ENCODE data around the gene CTCFL. TPM values are rescaled to one million over a fixed set of nuclear protein-coding genes. Genes with fewer than 3 reads are reported as not detected.
"Not testable (repeated sequence)": the region's sequence is repeated elsewhere in the genome, so short reads cannot be mapped to it uniquely, and the experiment has no call there.

Gene CTCFL
- total RNA-seq, 1 donor from 2014 or later, result not detected

- FAIRE-seq (no peak), DNase-seq (ENCODE audit: low spot score in 2 of 2) (no peak)
Observed at GRCh38 chr20:57491373-57491772, 33.6 kb downstream of the CTCFL start.

- DNase-seq (ENCODE audit: low spot score in 2 of 2); FAIRE-seq: not testable (repeated sequence)
Observed at GRCh38 chr20:57488277-57488676, 36.7 kb downstream of the CTCFL start.

- DNase-seq (ENCODE audit: low spot score in 2 of 2) (no peak), FAIRE-seq (no peak)
Observed at GRCh38 chr20:57485770-57486169, 39.2 kb downstream of the CTCFL start.

GRCh38 chr20:57484772-57485171 is 40.2 kb downstream of the CTCFL start:
- FAIRE-seq (no peak), DNase-seq (ENCODE audit: low spot score in 2 of 2) (no peak)

- FAIRE-seq (no peak), DNase-seq (ENCODE audit: low spot score in 2 of 2) (no peak)
Observed at GRCh38 chr20:57483287-57484050, 41.5 kb downstream of the CTCFL start.

- DNase-seq (ENCODE audit: low spot score in 2 of 2) (no peak), FAIRE-seq (no peak)
Observed at GRCh38 chr20:57482796-57483195, 42.1 kb downstream of the CTCFL start.

GRCh38 chr20:57482148-57482547 is 42.8 kb downstream of the CTCFL start:
- no peak for DNase-seq (ENCODE audit: low spot score in 2 of 2)
- FAIRE-seq, result no peak

- no peak for FAIRE-seq
- no peak for DNase-seq (ENCODE audit: low spot score in 2 of 2)
Observed at GRCh38 chr20:57481281-57481711, 43.6 kb downstream of the CTCFL start.

- FAIRE-seq (no peak), DNase-seq (ENCODE audit: low spot score in 2 of 2) (no peak)
Observed at GRCh38 chr20:57480444-57481160, 44.3 kb downstream of the CTCFL start.

- DNase-seq (ENCODE audit: low spot score in 2 of 2), result no peak
- no peak for FAIRE-seq
Observed at GRCh38 chr20:57479196-57479595, 45.7 kb downstream of the CTCFL start.

- FAIRE-seq, result no peak
- no peak for DNase-seq (ENCODE audit: low spot score in 2 of 2)
Observed at GRCh38 chr20:57478176-57478575, 46.8 kb downstream of the CTCFL start.

- DNase-seq (ENCODE audit: low spot score in 2 of 2), result no peak
- FAIRE-seq, result no peak
Observed at GRCh38 chr20:57476641-57477461, 48.1 kb downstream of the CTCFL start.

- DNase-seq (ENCODE audit: low spot score in 2 of 2), result no peak
- no peak for FAIRE-seq
Observed at GRCh38 chr20:57476084-57476526, 48.8 kb downstream of the CTCFL start.

- FAIRE-seq (no peak), DNase-seq (ENCODE audit: low spot score in 2 of 2) (no peak)
Observed at GRCh38 chr20:57475388-57476083, 49.4 kb downstream of the CTCFL start.

- DNase-seq (ENCODE audit: low spot score in 2 of 2) (no peak), FAIRE-seq (no peak)
Observed at GRCh38 chr20:57474816-57475215, 50.1 kb downstream of the CTCFL start.

- DNase-seq (ENCODE audit: low spot score in 2 of 2) (no peak), FAIRE-seq (no peak)
Observed at GRCh38 chr20:57474205-57474604, 50.7 kb downstream of the CTCFL start.

- DNase-seq (ENCODE audit: low spot score in 2 of 2) (peak in 1 of 2 donors; percentile 35), FAIRE-seq (no peak)
Observed at GRCh38 chr20:57473246-57474048, 51.5 kb downstream of the CTCFL start.

- FAIRE-seq; DNase-seq (ENCODE audit: low spot score in 2 of 2): not testable (repeated sequence)
Observed at GRCh38 chr20:57472474-57472873, 52.5 kb downstream of the CTCFL start.

Data from frontal cortex (tissue), 4 donors.